Rectal smooth muscle tissue (tissue), 1 donor: ENCODE measurements around the gene HSDL2.
"Not testable (repeated sequence)": the region's sequence is repeated elsewhere in the genome, so short reads cannot be mapped to it uniquely, and the experiment has no call there.

Experiments used
- H3K27ac ChIP-seq: one replicate; pipeline ENCODE4 v1.7.0; 2013; ENCODE audit warnings: low read depth, low read length, inconsistent platforms
- H3K27me3 ChIP-seq: one replicate; pipeline ENCODE4 v1.7.0; 2013; ENCODE audit warnings: low read length; ENCODE audit not compliant: control insufficient read depth, insufficient read depth
- H3K36me3 ChIP-seq: one replicate; pipeline ENCODE4 v1.7.0; 2013; ENCODE audit warnings: low read length; ENCODE audit not compliant: control insufficient read depth, insufficient read depth
- H3K4me1 ChIP-seq: one replicate; pipeline ENCODE4 v1.7.0; 2013; ENCODE audit warnings: low read length; ENCODE audit not compliant: control insufficient read depth, insufficient read depth
- H3K4me3 ChIP-seq: one replicate; pipeline ENCODE4 v1.7.0; 2013; ENCODE audit warnings: low read length
- H3K9ac ChIP-seq: one replicate; pipeline ENCODE4 v1.7.0; 2013; ENCODE audit warnings: low read length

Gene HSDL2

DNA sequence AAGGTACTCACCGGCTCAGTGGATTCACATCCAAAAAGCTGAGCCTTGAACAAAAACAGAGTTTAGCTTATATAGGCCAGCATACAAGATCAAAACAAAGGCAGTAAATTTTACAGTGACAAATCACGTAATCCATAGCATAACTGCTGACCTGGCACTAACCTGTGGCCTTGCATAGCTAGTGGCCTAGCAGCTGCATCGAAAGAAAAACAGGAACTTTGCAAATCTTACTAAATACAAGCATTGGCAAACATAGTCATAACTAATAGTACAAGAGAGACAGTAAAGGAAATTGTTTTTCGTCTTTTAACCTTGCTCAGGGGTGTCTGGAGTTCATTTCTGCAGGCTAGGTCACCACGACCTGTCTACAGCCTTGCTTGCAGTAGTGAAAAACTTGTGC lies 4.8 kb downstream of the HSDL2 start:
- no peaks in the 10 kb centered on the region for H3K27me3 ChIP-seq
- H3K9ac ChIP-seq: no peak overlapping the region
- H3K27ac ChIP-seq: no peak overlapping the region
- H3K36me3 ChIP-seq: peaks cover 2% of the 10 kb centered on the region
- H3K4me3 ChIP-seq: no peak overlapping the region
- peaks cover 2% of the 10 kb centered on the region for H3K4me1 ChIP-seq

DNA sequence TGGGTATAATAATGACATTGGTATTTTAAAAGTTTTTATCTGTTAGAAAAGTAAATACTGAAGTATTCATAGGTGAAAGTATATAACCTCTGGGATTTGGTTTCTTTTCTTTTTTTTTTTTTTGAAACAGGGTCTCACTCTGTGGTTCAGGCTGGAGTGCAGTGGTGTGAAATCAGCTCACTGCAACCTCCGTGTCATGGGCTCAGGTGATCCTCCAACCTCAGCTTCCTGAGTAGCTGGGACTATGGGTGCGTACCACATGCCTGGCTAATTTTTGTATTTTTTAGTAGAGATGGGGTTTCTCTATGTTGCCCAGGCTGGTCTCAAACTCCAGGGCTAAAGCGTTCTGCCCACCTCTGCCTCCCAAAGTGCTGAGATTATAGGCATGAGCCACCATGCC lies 7.2 kb downstream of the HSDL2 start:
- Histone ChIP-seq H3K4me3 (no peak overlapping the region), H3K9ac (no peak overlapping the region)

DNA sequence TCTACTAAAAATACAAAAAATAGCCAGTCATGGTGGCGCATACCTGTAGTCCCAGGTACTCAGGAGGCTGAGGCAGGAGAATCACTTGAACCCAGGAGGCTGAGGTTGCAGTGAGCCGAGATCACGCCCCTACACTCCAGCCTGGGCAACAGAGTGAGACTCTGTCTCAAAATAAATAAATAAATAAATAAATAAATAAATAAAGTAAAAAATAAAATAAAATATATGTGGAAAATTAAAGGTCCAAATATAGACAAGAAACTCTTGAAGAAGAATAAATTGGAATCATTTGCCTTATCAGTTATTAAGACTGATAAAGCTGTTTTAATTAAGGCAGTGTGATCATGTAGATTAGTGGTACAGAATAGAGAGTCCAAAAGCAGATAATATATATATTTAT lies 10.0 kb downstream of the HSDL2 start:
- H3K27me3 ChIP-seq, H3K4me1 ChIP-seq, H3K4me3 ChIP-seq, H3K9ac ChIP-seq, H3K36me3 ChIP-seq, H3K27ac ChIP-seq: not testable (repeated sequence)

More for the DNA sequence above, 7.2 kb downstream of the HSDL2 start:
- H3K27ac ChIP-seq: no peak overlapping the region
- H3K4me1 ChIP-seq: peaks cover 2% of the 10 kb centered on the region
- peaks cover 2% of the 10 kb centered on the region for H3K36me3 ChIP-seq
- no peaks in the 10 kb centered on the region for H3K27me3 ChIP-seq

DNA sequence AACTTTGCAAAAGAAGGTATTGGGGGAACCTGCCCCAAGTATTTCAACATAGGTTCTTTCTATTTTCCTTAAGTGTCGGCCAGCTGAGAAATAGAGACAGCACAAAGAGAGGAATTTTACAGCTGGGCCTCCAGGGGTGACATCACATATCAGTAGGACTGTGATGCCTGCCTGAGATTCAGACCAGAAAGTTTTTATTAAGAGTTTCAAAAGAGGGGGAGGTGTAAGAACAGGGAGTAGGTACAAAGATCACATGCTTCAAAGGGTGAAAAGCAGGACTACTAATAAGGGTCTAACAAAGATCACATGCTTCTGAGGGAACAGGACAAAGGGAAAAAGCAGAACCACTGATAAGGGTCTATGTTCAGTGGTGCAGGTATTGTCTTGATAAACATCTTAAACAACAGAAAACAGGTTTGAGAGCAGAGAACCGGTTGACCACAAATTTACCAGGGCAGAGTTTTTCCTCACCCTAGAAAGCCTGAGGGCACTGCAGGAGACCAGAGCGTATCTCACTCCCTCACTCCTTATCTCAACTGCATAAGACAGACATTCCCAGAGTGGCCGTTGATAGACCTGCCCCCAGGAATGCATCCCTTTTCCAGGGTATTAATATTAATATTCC lies 12.1 kb downstream of the HSDL2 start:
- not testable (repeated sequence) for H3K9ac ChIP-seq, H3K27ac ChIP-seq, H3K27me3 ChIP-seq, H3K4me1 ChIP-seq, H3K4me3 ChIP-seq, H3K36me3 ChIP-seq

DNA sequence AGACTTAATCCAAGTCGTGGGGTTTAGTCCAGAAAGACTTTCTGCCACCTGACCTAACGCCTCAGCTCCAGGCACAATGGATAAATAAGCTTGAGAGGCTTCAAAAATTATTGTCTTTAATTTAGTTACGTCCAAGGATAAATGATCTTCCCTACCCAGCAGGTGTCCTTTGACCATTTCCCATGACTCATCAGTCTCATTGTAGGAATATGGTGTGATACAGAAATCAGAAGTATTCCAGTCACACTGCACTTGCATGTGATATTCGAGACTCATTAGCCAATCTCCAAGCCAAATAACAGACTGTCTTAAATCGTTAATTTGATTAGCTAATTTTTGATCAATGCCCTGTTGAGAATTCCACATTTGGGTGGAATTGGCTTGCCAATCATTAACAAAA lies 13.2 kb downstream of the HSDL2 start:
- H3K4me1 ChIP-seq, H3K9ac ChIP-seq, H3K4me3 ChIP-seq, H3K36me3 ChIP-seq, H3K27me3 ChIP-seq, H3K27ac ChIP-seq: not testable (repeated sequence)

DNA sequence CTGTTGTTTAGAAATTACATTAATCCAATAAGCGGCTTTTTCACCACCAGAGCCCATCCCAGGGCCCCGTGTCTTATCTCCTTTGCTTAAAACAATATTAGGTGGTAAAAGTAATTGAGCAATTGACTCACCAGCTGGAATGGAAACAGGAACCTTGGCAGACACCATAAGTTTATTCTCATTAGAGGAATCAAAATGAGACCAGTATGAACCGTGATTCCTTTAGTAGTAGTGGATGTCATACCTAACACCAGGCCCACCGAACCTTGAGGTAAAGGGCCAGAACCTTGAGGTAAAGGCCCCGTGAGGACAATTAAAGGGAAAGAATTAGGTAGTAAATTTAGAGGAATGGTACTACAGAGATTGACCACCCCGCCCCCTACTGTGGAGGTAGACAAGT lies 16.5 kb downstream of the HSDL2 start:
- Histone ChIP-seq H3K27me3 (no peaks in the 10 kb centered on the region), H3K4me3 (no peak overlapping the region), H3K9ac (no peak overlapping the region), H3K36me3 (no peaks in the 10 kb centered on the region), H3K4me1 (no peaks in the 10 kb centered on the region), H3K27ac (no peak overlapping the region)

DNA sequence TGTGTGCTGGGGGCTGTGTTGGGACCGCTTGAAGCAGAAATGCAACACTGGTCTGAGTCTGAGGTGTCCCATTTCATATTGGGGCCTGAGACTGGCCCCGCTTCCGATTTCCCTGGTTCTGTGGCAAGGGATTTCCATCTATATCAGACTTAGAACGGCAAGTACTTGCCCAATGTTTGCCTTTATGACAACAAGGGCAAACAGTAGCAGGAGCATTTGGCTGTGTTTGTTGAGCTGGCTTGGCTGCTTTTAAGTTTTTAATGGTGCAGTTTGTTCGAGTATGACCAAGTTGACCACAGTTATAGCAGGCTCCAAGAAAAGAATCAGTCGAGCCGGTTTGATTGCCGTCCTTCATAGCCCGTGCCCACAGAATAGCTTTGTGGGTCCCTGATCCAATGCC lies 17.0 kb downstream of the HSDL2 start:
- Histone ChIP-seq H3K9ac (no peak overlapping the region), H3K4me3 (no peak overlapping the region), H3K36me3 (no peaks in the 10 kb centered on the region), H3K27me3 (no peaks in the 10 kb centered on the region), H3K4me1 (no peaks in the 10 kb centered on the region), H3K27ac (no peak overlapping the region)

DNA sequence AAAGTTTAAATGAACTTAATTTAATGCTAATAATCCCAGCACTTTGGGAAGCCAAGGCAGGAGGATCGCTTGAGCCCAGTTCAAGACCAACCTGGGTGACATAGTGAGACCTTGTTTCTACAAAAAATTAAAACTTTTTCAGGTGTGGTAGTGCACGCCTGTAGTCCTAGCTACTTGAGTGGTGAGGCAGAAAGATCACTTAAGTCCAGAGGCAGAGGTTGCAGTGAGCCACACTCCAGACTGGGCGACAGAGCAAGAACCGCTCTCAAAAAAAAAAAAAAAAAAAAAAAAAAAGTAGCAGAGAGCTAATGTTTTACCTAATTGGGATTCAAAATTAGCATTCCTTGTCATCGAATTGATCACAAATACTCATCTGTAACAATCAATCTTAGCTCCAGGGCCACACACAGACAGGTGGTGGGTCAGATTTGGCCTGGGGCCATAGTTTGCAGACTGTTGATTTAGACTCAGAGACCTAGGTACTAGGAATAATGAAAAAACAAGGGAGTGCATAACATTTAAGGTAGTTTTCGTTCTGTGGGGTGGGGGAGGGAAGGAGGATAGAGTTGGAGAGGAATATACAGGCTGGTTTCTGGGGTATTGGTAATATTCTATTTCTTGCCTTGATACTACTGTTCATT lies 21.4 kb downstream of the HSDL2 start:
- Histone ChIP-seq H3K4me3 (no peak overlapping the region), H3K9ac (no peak overlapping the region), H3K36me3 (peaks cover 2% of the 10 kb centered on the region), H3K4me1 (no peaks in the 10 kb centered on the region), H3K27ac (no peak overlapping the region), H3K27me3 (no peaks in the 10 kb centered on the region)

DNA sequence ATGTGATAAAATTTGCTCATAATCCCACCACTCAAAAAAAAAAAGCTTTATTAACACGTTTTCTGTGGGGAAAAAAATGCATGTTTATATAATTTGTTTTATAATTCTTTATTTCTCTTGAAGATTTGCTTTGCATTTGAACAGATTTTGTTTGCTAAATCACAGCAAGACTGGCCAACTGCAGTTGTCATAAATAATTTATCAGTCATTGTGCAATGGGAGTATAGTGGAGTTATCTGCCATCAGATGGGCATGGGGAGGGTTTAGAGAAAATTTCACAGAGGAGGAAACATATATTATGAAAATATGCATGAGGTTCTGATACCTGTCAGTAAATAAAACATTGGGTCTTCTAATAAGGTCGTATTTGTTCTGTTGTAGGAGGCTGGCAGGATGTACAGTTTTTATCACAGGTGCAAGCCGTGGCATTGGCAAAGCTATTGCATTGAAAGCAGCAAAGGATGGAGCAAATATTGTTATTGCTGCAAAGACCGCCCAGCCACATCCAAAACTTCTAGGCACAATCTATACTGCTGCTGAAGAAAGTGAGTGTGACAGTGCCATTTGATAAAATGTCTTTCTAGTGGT lies 23.8 kb downstream of the HSDL2 start:
- no peak overlapping the region for H3K4me3 ChIP-seq
- H3K27me3 ChIP-seq: no peaks in the 10 kb centered on the region
- H3K36me3 ChIP-seq: peaks cover 5% of the 10 kb centered on the region
- H3K9ac ChIP-seq: no peak overlapping the region
- H3K4me1 ChIP-seq: no peaks in the 10 kb centered on the region
- no peak overlapping the region for H3K27ac ChIP-seq

DNA sequence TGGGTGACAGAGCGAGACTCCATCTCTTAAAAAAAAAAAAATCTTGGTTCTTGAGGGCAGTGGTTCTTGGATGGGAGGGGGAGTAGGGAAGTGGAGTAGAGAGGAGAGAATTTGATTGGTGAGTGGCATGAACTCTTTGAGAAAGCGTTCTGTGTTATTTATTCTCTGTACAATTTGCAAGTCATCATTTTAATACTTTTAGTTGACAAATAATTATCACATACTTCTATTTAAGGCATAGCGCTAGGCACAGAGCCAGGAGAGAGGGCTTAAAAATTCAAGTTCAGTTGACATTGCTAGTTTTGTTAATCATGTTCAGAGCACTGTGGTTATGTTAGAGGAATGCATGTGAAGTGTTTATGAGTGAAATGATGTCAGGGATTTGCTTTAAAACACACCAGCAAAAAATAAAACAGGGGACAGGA lies 24.6 kb downstream of the HSDL2 start:
- no peaks in the 10 kb centered on the region for H3K4me1 ChIP-seq
- no peaks in the 10 kb centered on the region for H3K27me3 ChIP-seq
- no peak overlapping the region for H3K27ac ChIP-seq
- H3K4me3 ChIP-seq: no peak overlapping the region
- no peak overlapping the region for H3K9ac ChIP-seq
- peaks cover 6% of the 10 kb centered on the region for H3K36me3 ChIP-seq

DNA sequence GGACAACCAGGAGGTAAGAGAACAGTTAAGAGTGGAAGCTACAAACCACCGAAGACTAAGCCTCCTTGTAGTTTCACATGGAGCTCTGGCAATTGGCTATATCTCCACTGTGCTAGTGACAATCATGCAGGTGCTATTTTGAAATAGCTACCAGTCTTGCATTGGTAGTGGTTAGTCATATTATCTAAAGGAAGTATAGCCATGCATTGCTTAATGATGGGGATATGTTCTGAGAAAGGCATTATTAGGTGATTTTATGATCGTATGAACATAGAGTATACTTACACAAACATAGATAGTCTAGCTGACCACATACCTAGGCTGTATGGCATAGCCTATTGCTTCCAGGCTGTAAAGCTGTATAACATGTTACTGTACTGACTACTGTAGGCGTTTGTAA lies 28.4 kb downstream of the HSDL2 start:
- H3K9ac ChIP-seq: no peak overlapping the region
- H3K36me3 ChIP-seq: peaks cover 8% of the 10 kb centered on the region
- H3K27ac ChIP-seq: no peak overlapping the region
- no peak overlapping the region for H3K4me3 ChIP-seq
- H3K4me1 ChIP-seq: no peaks in the 10 kb centered on the region
- no peaks in the 10 kb centered on the region for H3K27me3 ChIP-seq

DNA sequence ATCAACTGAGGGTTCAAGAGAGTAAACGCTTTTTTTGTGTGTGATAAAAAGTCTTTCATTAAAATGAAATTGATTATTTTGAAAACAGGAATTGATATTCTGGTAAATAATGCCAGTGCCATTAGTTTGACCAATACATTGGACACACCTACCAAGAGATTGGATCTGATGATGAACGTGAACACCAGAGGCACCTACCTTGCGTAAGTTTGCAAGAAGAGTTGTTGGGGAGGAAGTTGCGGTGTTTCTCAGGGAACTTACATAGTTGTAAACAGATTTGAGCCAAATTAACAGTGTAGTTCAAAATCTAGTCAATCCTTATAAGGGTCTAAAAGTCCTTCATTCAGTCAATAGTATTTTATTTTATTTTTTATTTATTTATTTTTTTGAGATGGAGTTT lies 28.9 kb downstream of the HSDL2 start:
- no peaks in the 10 kb centered on the region for H3K27me3 ChIP-seq
- no peak overlapping the region for H3K4me3 ChIP-seq
- H3K36me3 ChIP-seq: peaks cover 8% of the 10 kb centered on the region
- no peak overlapping the region for H3K9ac ChIP-seq
- no peak overlapping the region for H3K27ac ChIP-seq
- no peaks in the 10 kb centered on the region for H3K4me1 ChIP-seq

DNA sequence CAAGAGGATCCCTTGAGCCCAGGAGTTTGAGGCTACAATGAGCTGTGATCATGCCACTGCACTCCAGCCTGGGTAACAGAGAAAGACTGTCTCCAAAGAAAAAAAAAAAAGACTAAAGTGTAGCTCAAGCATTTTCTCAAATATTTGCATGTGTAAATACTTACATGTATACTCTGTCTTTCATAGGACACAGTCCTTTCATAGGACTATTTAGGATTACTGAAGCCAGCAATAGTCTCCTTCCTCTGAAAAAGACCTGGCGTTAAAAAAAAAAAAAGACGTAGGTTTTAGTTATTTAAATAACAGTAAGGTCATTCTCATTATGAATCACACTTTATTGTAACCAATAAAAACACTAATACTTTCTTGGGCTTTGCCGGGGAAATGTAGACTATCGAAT lies 29.9 kb downstream of the HSDL2 start:
- H3K9ac ChIP-seq: no peak overlapping the region
- H3K4me3 ChIP-seq: no peak overlapping the region
- no peaks in the 10 kb centered on the region for H3K27me3 ChIP-seq
- H3K36me3 ChIP-seq: peaks cover 8% of the 10 kb centered on the region
- no peak overlapping the region for H3K27ac ChIP-seq
- no peaks in the 10 kb centered on the region for H3K4me1 ChIP-seq
